H1 (cell line): ENCODE data around the gene GFAP.

ENCODE experiments used
- CREB1 ChIP-seq: IDR thresholded peaks from 2 replicates; pipeline ENCODE4 v1.6.1; 2012; ENCODE audit warnings: inconsistent platforms
- EP300 ChIP-seq, 2 experiments: IDR thresholded peaks; 1 replicate in 1 of 2; 2 replicates in 1 of 2; pipeline ENCODE4 v1.6.1; 2011 to 2012; ENCODE audit warnings: low read depth in 2 of 2, low read length in 2 of 2, mild to moderate bottlenecking in 2 of 2, borderline replicate concordance in 1 of 2, inconsistent platforms in 1 of 2, moderate library complexity in 1 of 2
- POLR2A ChIP-seq, 2 experiments: IDR thresholded peaks; 1 replicate in 1 of 2; 2 replicates in 1 of 2; pipeline ENCODE4 v1.6.1; 2011; ENCODE audit warnings: low read depth in 2 of 2, low read length in 2 of 2, mild to moderate bottlenecking in 2 of 2; ENCODE audit errors: control extremely low read depth in 1 of 2
- TF ChIP-seq, protein P1 (sequence below), 3 experiments: IDR thresholded peaks; 1 replicate in 2 of 3; 2 replicates in 1 of 3; pipeline versions ENCODE4 v1.5.1 to v1.6.1; 2011; ENCODE audit warnings: low read length in 3 of 3, mild to moderate bottlenecking in 3 of 3, inconsistent platforms in 2 of 3, low read depth in 1 of 3, moderate library complexity in 1 of 3; ENCODE audit not compliant: insufficient read depth in 1 of 3; ENCODE audit errors: control extremely low read depth in 1 of 3

DNA sequence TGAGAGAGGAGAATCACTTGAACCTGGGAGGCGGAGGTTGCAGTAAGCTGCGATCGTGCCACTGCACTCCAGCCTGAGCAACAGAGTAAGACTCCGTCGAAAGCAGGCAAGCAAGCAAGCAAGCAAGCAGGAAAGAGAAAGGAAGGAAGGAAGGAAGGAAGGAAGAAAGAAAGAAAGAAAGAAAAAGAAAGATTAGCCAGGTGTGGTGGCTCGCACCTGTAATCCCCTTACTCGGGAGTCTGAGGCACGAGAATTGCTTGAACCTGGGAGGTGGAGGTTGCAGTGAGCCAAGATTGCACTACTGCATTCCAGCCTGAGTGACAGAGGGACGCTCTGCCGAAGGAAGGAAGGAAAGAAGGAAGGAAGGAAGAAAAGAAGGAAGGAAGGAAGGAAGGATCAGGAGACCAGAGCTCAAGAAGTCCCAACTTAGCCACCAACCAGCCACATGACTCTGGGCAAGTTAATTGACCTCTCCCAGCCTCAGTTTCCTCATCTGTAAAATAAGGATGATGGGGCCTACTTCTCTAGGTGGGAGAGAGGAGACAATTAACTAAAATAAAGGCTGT, 6.5 kb downstream of the GFAP start:
- TF ChIP-seq CREB1, result no peak
- TF ChIP-seq, protein P1, sequence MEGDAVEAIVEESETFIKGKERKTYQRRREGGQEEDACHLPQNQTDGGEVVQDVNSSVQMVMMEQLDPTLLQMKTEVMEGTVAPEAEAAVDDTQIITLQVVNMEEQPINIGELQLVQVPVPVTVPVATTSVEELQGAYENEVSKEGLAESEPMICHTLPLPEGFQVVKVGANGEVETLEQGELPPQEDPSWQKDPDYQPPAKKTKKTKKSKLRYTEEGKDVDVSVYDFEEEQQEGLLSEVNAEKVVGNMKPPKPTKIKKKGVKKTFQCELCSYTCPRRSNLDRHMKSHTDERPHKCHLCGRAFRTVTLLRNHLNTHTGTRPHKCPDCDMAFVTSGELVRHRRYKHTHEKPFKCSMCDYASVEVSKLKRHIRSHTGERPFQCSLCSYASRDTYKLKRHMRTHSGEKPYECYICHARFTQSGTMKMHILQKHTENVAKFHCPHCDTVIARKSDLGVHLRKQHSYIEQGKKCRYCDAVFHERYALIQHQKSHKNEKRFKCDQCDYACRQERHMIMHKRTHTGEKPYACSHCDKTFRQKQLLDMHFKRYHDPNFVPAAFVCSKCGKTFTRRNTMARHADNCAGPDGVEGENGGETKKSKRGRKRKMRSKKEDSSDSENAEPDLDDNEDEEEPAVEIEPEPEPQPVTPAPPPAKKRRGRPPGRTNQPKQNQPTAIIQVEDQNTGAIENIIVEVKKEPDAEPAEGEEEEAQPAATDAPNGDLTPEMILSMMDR (IDR thresholded peaks at IDR 0.05; ENCODE audit: control extremely low read depth in 1 of 3, insufficient read depth in 1 of 3, low read depth in 1 of 3, low read length in 3 of 3), result no peak
- no peak for TF ChIP-seq POLR2A (IDR thresholded peaks at IDR 0.05; ENCODE audit: control extremely low read depth in 1 of 2, low read depth in 2 of 2, low read length in 2 of 2)
- no peak for TF ChIP-seq EP300 (IDR thresholded peaks at IDR 0.05; ENCODE audit: borderline replicate concordance in 1 of 2, low read depth in 2 of 2, low read length in 2 of 2)
